ENCODE measurements around the gene CTU2. TPM values are rescaled to one million over a fixed set of nuclear protein-coding genes. Genes with fewer than 3 reads are reported as not detected.

CTU2 gene
- total and polyA plus RNA-seq, 9 of the 15 experiments (the other 6 are each of a cell fraction or from before 2014, with no cell fraction given), result 1.3 to 105 (median 23.2) TPM

- TF ChIP-seq MGA (IDR thresholded peaks at IDR 0.05), result peak; percentile 87
- TF ChIP-seq ZC3H8 (IDR thresholded peaks at IDR 0.05), result no peak
- no peak for TF ChIP-seq IFI16 (CRISPR knock-in tag; IDR thresholded peaks at IDR 0.05)
- no peak for TF ChIP-seq ZNF589 (CRISPR knock-in tag; IDR thresholded peaks at IDR 0.05; ENCODE audit: low read depth)
- TF ChIP-seq ZNF41 (CRISPR knock-in tag; conservative IDR thresholded peaks at IDR 0.05), result no peak
- no peak for TF ChIP-seq NR1H2 (CRISPR knock-in tag; IDR thresholded peaks at IDR 0.05)
- no peak for TF ChIP-seq JUN (IDR thresholded peaks at IDR 0.05; ENCODE audit: borderline replicate concordance, low read depth, low read length)
- 0 out of 2 replicates have a peak, but pooled peaks have one; percentile 17 for TF ChIP-seq JUN (CRISPR knock-in tag; IDR thresholded peaks at IDR 0.05; ENCODE audit: borderline replicate concordance)
- no peak for TF ChIP-seq CEBPZ (IDR thresholded peaks at IDR 0.05; ENCODE audit: borderline replicate concordance, low read depth, low read length)
- peak; percentile 63; the same call in 1 of the 2 replicates for TF ChIP-seq MYC (IDR thresholded peaks at IDR 0.05; ENCODE audit: low read depth, low read length)
- no peak for TF ChIP-seq MYC (CRISPR knock-in tag; IDR thresholded peaks at IDR 0.05; ENCODE audit: borderline replicate concordance, low read depth)
- no peak for TF ChIP-seq FOXA3 (CRISPR knock-in tag; conservative IDR thresholded peaks at IDR 0.05 in 1 of 2, IDR thresholded peaks at IDR 0.05 in 1 of 2)
Observed at GRCh38 chr16:88686439-88687253, 19.7 kb upstream of the CTU2 start, which contains the start of gene SNAI3 (continued).
